GM19240 (cell line): ENCODE measurements around the gene HNRNPU.
A peak's percentile ranks its signal among the peaks of the same experiment; 100 is the strongest.

Experiments
- DNase-seq: peaks from one replicate; pipeline ENCODE4 v3.0.0; 2011; ENCODE audit warnings: low spot score; ENCODE audit not compliant: insufficient read length

The HNRNPU gene

DNA sequence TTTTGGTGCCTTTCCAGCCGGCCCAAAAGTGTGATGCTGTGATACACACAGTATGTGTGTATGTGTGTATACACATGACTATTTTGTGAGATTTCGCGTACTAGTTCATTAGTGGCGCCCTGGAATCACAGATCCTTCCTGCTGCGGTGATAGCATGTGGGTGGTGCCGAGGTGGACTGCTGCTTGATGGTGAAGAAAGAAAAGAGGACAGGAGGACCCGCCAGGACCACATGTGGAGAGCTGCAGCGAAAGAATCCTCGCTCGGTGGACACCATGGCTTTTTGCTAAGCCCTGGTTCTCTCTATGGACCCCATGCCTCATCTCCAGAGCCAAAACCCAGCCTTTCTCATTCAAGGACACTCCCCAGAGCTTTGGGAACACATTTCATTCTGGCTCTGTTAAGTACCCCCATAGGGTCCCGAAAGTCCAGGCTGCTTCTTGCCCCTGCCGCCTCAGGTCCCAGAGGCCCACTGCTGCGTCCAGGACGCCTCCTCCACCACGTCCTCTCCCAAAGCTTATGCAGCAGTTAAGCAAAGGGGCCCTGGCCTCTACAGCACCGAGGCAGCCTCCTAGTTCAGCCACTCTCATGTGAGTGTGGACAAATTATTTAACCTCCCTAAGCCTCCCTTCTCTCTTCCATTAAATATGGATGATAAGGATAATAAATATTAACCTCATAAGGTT lies 61.6 kb downstream of the HNRNPU start:
- no peak for DNase-seq

DNA sequence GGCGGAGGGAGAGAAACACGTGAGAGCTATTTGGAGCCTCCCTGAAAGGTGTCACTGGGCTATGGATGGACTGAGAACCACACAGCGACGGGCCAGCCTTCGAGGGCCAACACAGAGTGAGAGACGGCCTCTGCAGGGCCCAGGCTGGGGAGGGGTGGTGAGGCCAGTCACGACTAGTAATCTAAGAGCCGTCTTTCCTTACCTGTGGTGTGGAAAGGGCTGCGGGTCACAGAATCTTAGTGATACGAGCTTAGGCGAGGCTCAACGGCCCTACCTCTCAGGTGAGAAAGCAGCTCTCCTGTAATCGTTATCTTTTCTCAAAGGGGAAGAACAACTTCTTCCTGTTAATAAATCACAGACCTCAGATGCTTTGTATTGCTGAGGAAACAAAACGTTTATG lies 62.3 kb downstream of the HNRNPU start:
- no peak for DNase-seq

DNA sequence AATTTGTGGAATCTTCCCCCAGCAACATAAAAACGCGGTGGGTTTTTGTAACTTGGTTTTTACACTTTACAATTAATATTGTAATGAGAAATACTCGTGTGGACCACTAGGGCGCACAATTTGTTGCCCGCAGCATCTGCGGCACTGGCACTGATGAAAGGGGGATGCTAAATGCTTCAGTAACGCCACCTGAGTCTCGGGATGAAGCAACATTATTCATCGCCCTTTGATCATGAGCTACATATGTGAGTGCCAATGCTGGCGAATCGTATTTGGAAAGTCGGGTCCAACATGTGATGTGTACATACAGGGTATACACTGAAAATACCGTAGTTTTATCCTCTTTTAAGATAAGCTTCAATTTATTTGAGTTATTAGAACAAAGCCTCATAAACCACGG lies 63.1 kb downstream of the HNRNPU start:
- peak; percentile 60 for DNase-seq

DNA sequence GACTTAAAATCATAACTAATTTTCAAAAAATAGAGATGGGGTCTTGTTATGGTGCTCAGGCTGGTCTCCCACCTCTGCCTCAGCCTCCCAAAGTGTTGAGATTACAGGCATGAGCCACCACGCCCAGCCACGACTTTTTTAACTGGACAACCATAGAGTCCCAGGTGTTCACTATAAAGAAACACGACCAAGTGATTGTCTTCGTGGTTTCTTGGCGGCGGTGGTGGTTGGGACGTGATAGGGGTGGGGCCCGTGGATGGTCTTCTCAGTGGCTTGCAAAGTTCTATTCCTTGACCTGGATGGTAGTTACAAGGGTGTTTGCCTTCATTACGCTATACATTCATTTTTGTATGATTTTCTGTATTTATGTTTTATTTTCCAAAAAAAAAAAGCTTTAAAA lies 63.5 kb downstream of the HNRNPU start:
- DNase-seq: no peak
